Breast epithelium (tissue), 4 donors: Measurements from ENCODE around the gene HHIPL2. TPM values are rescaled to one million over a fixed set of nuclear protein-coding genes. Genes with fewer than 3 reads are reported as not detected.

Source experiments
- DNase-seq, 2 donors: peaks; one replicate each; pipeline ENCODE4 v3.0.0-alpha.2; 2019; ENCODE audit warnings: low spot score in 2 of 2
- H3K27ac ChIP-seq, 2 donors: fragments of 200-600 bp; sonication (generic) in 1 of 2; one replicate each; pipeline ENCODE4 v1.5.1; 2016 to 2019; ENCODE audit warnings: mild to moderate bottlenecking in 1 of 2
- H3K27me3 ChIP-seq, 2 donors: fragments of 200-600 bp; sonication (generic) in 1 of 2; one replicate each; pipeline versions ENCODE4 v1.5.1 to v1.6.0; 2017 to 2019; ENCODE audit warnings: control low read depth in 1 of 2, mild to moderate bottlenecking in 1 of 2
- H3K36me3 ChIP-seq: fragments of 200-600 bp; one replicate; pipeline ENCODE4 v1.5.1; 2019
- H3K4me1 ChIP-seq, 2 donors: fragments of 200-600 bp; sonication (generic); one replicate each; pipeline ENCODE4 v1.5.1; 2016 to 2019; ENCODE audit warnings: control low read depth in 1 of 2
- H3K4me3 ChIP-seq, 3 donors: fragments of 200-600 bp; sonication (generic); 1 replicate in 2 of 3; 2 replicates in 1 of 3; pipeline ENCODE4 v1.5.1; 2016 to 2019; ENCODE audit warnings: mild to moderate bottlenecking in 3 of 3, moderate library complexity in 2 of 3
- H3K9me3 ChIP-seq, 2 donors: fragments of 200-600 bp; sonication (generic) in 1 of 2; one replicate each; pipeline ENCODE4 v1.5.1; 2016 to 2019; ENCODE audit warnings: control low read depth in 1 of 2
- CTCF ChIP-seq, 3 donors: fragments of 450-650 bp; IDR thresholded peaks; one replicate each; pipeline ENCODE4 v1.5.1; 2016 to 2017; ENCODE audit warnings: antibody characterized with exemption in 3 of 3, mild to moderate bottlenecking in 3 of 3, moderate library complexity in 3 of 3
- POLR2A ChIP-seq: fragments of 450-650 bp; IDR thresholded peaks from one replicate; pipeline ENCODE4 v1.6.1; 2016; ENCODE audit warnings: antibody characterized with exemption, mild to moderate bottlenecking, moderate library complexity
- POLR2AphosphoS5 ChIP-seq, 3 donors: sonication (generic); formaldehyde crosslinking; IDR thresholded peaks; one replicate each; pipeline ENCODE4 v1.6.1; 2017; ENCODE audit warnings: antibody characterized with exemption in 3 of 3
- intact Hi-C: fragments of 100-400 bp; cut with DNase I; formaldehyde crosslinking; loops from one replicate; pipeline ENCODE4 v1.15.1; 2023; ENCODE audit warnings: low total_unique reads
- total RNA-seq, 3 donors: library from RNA; depleted of rRNA; stranded (reverse); fragments of >200 nt; gene quantifications; one replicate each; pipeline ENCODE4 v1.1.0, GENCODE V29; 2016

Gene HHIPL2
- total RNA-seq, 3 donors from 2014 or later = 0.59 to 0.98 TPM; not detected in 1

GRCh38 chr1:222570837-222571236 lies 22.9 kb upstream of the HHIPL2 start:
- H3K27me3 ChIP-seq = no peaks in the 10 kb centered on the region
- no peaks in the 10 kb centered on the region for H3K4me1 ChIP-seq
- DNase-seq = no peak
- TF ChIP-seq POLR2A (no peak), POLR2AphosphoS5 (IDR thresholded peaks at IDR 0.05) (no peak), CTCF (IDR thresholded peaks at IDR 0.05) (no peak)
- no peak overlapping the region for H3K4me3 ChIP-seq
- no peak overlapping the region for H3K27ac ChIP-seq
- no peaks in the 10 kb centered on the region for H3K36me3 ChIP-seq
- peaks cover 0 to 5% of the 10 kb centered on the region in 2 donors for H3K9me3 ChIP-seq
- intact Hi-C loops = no loop called here

GRCh38 chr1:222561656-222562055 lies 13.8 kb upstream of the HHIPL2 start:
- no peaks in the 10 kb centered on the region for H3K27me3 ChIP-seq
- H3K4me3 ChIP-seq = no peak overlapping the region
- TF ChIP-seq POLR2AphosphoS5 (IDR thresholded peaks at IDR 0.05) (no peak), POLR2A (no peak), CTCF (IDR thresholded peaks at IDR 0.05) (no peak)
- H3K9me3 ChIP-seq = no peaks in the 10 kb centered on the region
- H3K27ac ChIP-seq = no peak overlapping the region
- no peaks in the 10 kb centered on the region for H3K36me3 ChIP-seq
- no peaks in the 10 kb centered on the region for H3K4me1 ChIP-seq
- no peak for DNase-seq
- intact Hi-C loops = no loop called here

GRCh38 chr1:222557574-222557973 lies 9.7 kb upstream of the HHIPL2 start:
- Histone ChIP-seq H3K27me3 (no peaks in the 10 kb centered on the region), H3K27ac (no peak overlapping the region), H3K9me3 (no peaks in the 10 kb centered on the region), H3K4me3 (no peak overlapping the region), H3K36me3 (no peaks in the 10 kb centered on the region), H3K4me1 (no peaks in the 10 kb centered on the region)
- TF ChIP-seq POLR2A (no peak), CTCF (IDR thresholded peaks at IDR 0.05) (no peak), POLR2AphosphoS5 (IDR thresholded peaks at IDR 0.05) (no peak)
- intact Hi-C loops = no loop called here
- DNase-seq = no peak

- no peak for DNase-seq
- Histone ChIP-seq H3K4me1 (no peaks in the 10 kb centered on the region), H3K36me3 (no peaks in the 10 kb centered on the region), H3K27me3 (no peaks in the 10 kb centered on the region), H3K4me3 (no peak overlapping the region), H3K9me3 (no peaks in the 10 kb centered on the region), H3K27ac (no peak overlapping the region)
- TF ChIP-seq CTCF (IDR thresholded peaks at IDR 0.05) = no peak
- TF ChIP-seq POLR2AphosphoS5 (IDR thresholded peaks at IDR 0.05) = no peak
- intact Hi-C loops = no loop called here
Measured at GRCh38 chr1:222557148-222557547, 9.2 kb upstream of the HHIPL2 start.

- no peaks in the 10 kb centered on the region for H3K36me3 ChIP-seq
- intact Hi-C loops = no loop called here
- no peak overlapping the region for H3K4me3 ChIP-seq
- no peaks in the 10 kb centered on the region for H3K4me1 ChIP-seq
- no peak for TF ChIP-seq POLR2A
- no peak for TF ChIP-seq POLR2AphosphoS5 (IDR thresholded peaks at IDR 0.05)
- no peak for TF ChIP-seq CTCF (IDR thresholded peaks at IDR 0.05)
- H3K27ac ChIP-seq = no peak overlapping the region
- DNase-seq = no peak
- no peaks in the 10 kb centered on the region for H3K27me3 ChIP-seq
- no peaks in the 10 kb centered on the region for H3K9me3 ChIP-seq
Measured at GRCh38 chr1:222555992-222556615, 8.2 kb upstream of the HHIPL2 start.
